ENCODE measurements around the gene PPP1R13L. TPM values are rescaled to one million over a fixed set of nuclear protein-coding genes. Genes with fewer than 3 reads are reported as not detected.

The PPP1R13L gene
- total RNA-seq, 1 donor from 2014 or later, result 15.2 TPM

DNA sequence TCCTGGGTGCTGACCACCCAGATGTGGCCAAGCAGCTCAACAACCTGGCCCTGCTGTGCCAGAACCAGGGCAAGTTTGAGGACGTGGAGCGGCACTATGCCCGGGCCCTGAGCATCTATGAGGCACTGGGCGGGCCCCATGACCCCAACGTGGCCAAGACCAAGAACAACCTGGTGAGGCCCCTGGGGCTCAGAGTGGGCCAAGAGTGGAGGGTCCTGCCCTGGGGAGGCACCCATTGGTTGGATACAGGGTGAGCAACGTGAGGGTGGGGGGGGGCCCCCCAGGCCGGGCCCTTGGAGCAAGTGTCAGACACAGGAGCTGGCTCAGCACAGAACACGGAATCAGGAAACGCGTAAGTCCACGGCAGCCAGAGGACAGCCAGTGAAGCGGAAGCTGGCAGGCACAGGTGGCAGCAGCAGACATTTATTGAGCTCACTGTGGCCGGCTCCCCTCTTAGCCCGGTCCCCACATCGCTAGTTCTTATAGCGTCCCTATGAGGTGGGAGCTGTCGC lies 55.4 kb downstream of the PPP1R13L start:
- no peak overlapping the region for H3K4me3 ChIP-seq (ENCODE audit: low read depth, low read length)
- DNase-seq (ENCODE audit: low read depth), result no peak
- TF ChIP-seq, protein P1, sequence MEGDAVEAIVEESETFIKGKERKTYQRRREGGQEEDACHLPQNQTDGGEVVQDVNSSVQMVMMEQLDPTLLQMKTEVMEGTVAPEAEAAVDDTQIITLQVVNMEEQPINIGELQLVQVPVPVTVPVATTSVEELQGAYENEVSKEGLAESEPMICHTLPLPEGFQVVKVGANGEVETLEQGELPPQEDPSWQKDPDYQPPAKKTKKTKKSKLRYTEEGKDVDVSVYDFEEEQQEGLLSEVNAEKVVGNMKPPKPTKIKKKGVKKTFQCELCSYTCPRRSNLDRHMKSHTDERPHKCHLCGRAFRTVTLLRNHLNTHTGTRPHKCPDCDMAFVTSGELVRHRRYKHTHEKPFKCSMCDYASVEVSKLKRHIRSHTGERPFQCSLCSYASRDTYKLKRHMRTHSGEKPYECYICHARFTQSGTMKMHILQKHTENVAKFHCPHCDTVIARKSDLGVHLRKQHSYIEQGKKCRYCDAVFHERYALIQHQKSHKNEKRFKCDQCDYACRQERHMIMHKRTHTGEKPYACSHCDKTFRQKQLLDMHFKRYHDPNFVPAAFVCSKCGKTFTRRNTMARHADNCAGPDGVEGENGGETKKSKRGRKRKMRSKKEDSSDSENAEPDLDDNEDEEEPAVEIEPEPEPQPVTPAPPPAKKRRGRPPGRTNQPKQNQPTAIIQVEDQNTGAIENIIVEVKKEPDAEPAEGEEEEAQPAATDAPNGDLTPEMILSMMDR (conservative IDR thresholded peaks at IDR 0.05; ENCODE audit: low read depth, low read length), result no peak

DNA sequence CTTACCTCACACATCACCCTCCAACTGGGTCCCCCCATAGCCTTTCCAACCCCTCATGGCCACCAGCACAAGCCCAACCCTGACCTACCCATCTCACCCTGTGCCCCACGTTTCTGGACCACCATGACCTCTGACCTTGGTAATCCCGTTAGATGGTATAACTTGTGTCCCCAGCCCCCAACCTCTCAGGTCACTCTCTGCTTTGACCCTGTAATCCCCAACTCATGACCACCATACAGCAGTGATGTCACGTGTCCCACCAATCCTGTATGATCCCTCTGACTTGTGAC lies 55.8 kb downstream of the PPP1R13L start:
- DNase-seq (ENCODE audit: low read depth), result no peak
- no peak overlapping the region for H3K4me3 ChIP-seq (ENCODE audit: low read depth, low read length)
- TF ChIP-seq, protein P1 (conservative IDR thresholded peaks at IDR 0.05; ENCODE audit: low read depth, low read length), result no peak

DNA sequence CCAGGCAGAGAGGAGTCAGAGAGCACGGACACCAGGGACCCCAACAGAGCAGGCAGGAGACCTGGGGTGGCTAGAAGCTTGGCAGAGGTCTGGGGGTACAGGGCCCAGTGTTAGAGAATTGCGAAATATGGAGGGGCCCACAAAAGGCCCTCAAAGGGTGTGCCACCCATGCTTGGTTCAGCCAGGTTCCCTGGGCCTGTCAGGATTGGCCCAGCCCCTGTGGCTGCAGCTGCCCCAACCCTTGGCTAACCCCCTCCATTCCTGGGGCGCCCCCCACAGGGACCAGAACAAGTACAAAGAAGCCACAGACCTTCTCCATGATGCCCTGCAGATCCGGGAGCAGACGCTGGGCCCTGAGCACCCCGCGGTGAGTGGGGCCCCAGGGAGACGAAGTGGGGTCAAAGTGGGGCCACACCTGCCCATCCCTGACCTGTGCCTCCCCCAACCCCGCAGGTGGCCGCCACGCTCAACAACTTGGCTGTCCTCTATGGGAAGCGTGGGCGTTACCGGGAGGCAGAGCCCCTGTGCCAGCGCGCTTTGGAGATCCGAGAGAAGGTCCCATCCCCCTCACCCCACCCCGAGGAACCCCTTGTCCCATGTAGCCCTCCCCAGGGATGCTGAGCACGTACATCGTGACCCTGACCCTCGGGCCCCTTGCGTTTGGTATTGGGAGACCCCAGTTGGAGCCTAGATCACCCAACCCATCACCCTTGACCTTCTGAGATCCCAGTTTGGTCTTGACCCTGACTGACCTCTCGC lies 56.3 kb downstream of the PPP1R13L start:
- DNase-seq (ENCODE audit: low read depth), result no peak
- TF ChIP-seq, protein P1 (conservative IDR thresholded peaks at IDR 0.05; ENCODE audit: low read depth, low read length), result no peak
- no peak overlapping the region for H3K4me3 ChIP-seq (ENCODE audit: low read depth, low read length)

DNA sequence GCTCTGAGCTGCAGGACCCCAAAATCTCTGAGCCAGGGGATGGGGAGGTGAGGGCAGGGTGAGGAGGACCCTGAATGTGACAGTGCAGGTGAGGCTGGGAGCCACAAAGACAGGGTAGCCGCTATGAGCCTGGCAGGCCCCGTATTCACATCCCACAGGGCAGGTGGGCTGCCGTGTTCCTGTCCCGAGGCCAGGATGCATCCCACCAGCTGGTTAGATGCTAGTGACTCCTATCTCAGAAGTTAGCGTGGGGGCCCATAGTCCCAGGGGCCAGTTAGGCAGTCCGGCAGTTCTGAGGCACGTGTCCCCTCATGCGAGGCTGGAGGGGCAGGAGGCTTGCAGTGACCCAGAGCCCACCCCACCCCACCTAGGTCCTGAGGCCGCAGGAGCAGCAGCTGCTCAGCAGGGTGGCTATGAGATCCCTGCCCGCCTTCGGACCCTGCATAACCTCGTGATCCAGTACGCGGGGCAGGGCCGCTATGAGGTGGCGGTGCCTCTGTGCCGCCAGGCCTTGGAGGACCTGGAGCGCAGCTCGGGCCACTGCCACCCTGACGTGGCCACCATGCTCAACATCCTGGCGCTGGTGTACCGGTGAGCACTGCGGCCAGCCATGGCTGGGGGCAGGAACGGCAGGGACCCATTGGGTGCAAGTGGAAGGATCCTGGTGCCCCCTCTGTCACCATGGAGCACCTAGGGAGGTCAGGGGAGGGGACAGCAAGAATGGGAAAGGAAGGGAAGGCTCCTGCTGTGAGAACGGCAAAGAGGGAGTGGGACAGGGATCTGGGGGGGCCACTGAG lies 57.1 kb downstream of the PPP1R13L start:
- TF ChIP-seq, protein P1 (conservative IDR thresholded peaks at IDR 0.05; ENCODE audit: low read depth, low read length), result no peak
- H3K4me3 ChIP-seq (ENCODE audit: low read depth, low read length), result no peak overlapping the region

GRCh38 chr19:45346449-45346848 lies 58.4 kb downstream of the PPP1R13L start:
- TF ChIP-seq, protein P1 (conservative IDR thresholded peaks at IDR 0.05; ENCODE audit: low read depth, low read length), result no peak
- no peak overlapping the region for H3K4me3 ChIP-seq (ENCODE audit: low read depth, low read length)
- DNase-seq (ENCODE audit: low read depth), result no peak

More for the DNA sequence above, 57.1 kb downstream of the PPP1R13L start:
- no peak for DNase-seq (ENCODE audit: low read depth)

DNA sequence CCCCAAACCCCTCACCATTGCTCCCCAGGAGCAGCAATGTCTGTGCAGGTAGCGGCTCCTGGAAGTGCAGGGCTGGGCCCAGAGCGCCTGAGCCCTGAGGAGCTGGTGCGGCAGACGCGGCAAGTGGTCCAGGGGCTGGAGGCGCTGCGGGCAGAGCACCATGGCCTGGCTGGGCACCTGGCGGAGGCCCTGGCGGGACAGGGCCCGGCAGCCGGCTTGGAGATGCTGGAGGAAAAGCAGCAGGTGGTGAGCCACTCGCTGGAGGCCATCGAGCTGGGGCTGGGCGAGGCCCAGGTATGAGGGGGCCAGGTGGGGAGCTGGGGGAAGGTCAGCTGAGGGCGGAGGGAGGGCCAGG lies 59.4 kb downstream of the PPP1R13L start:
- no peak for DNase-seq (ENCODE audit: low read depth)
- TF ChIP-seq, protein P1 (conservative IDR thresholded peaks at IDR 0.05; ENCODE audit: low read depth, low read length), result no peak
- no peak overlapping the region for H3K4me3 ChIP-seq (ENCODE audit: low read depth, low read length)

All from epithelial cell of proximal tubule (primary cell).